ENCODE results near the gene HPX. TPM values are rescaled to one million over a fixed set of nuclear protein-coding genes. Genes with fewer than 3 reads are reported as not detected.

HPX gene
- total and polyA plus RNA-seq, 2 of the 13 experiments (the other 11 are each of a cell fraction or from before 2014, with no cell fraction given): 9.2 to 57.4 TPM

- TF ChIP-seq KIAA2018 (CRISPR knock-in tag; IDR thresholded peaks at IDR 0.05; ENCODE audit: borderline replicate concordance) (no peak), ZNF382 (CRISPR knock-in tag; IDR thresholded peaks at IDR 0.05; ENCODE audit: borderline replicate concordance) (no peak), DMTF1 (CRISPR knock-in tag; IDR thresholded peaks at IDR 0.05) (no peak), CCDC6 (CRISPR knock-in tag; IDR thresholded peaks at IDR 0.05) (no peak), ZNF101 (CRISPR knock-in tag; IDR thresholded peaks at IDR 0.05; ENCODE audit: borderline replicate concordance, low read depth) (no peak), ARNTL (CRISPR knock-in tag; IDR thresholded peaks at IDR 0.05) (no peak), ZNF263 (CRISPR knock-in tag; IDR thresholded peaks at IDR 0.05) (peak; percentile 39), ZNF770 (CRISPR knock-in tag; IDR thresholded peaks at IDR 0.05) (no peak), ZNF597 (CRISPR knock-in tag; IDR thresholded peaks at IDR 0.05) (no peak), BCL6 (CRISPR knock-in tag; IDR thresholded peaks at IDR 0.05) (no peak; the same call in 1 of the 2 replicates), MTF2 (CRISPR knock-in tag; IDR thresholded peaks at IDR 0.05; ENCODE audit: borderline replicate concordance) (no peak)
Observed at GRCh38 chr11:6481012-6481923, 40.5 kb upstream of the HPX start, which contains the start of the genes ARFIP2 and TIMM10B (continued).

Data from HepG2 (cell line).